H1 (cell line): ENCODE measurements around the gene CREB3L1. TPM values are rescaled to one million over a fixed set of nuclear protein-coding genes. Genes with fewer than 3 reads are reported as not detected.

ENCODE experiments used
- CTCF ChIA-PET: fragments of 300-600 bp; sonication (Branson Sonifier 250); formaldehyde crosslinking; loops from one replicate; lab custom pipeline; 2021; ENCODE audit not compliant: partially characterized antibody; lab: Charles Lee
- POLR2A ChIA-PET: fragments of 300-600 bp; sonication (Branson Sonifier 250); formaldehyde crosslinking; loops from one replicate; lab custom pipeline; 2021; ENCODE audit warnings: inconsistent platforms; ENCODE audit not compliant: partially characterized antibody; lab: Charles Lee
- DNase-seq, 2 experiments: peaks; one replicate each; pipeline versions ENCODE4 v3.0.0 to v3.0.0-alpha.2; 2010 to 2022; ENCODE audit warnings: low spot score in 2 of 2, low read depth in 1 of 2, mixed read lengths in 1 of 2
- FAIRE-seq: peaks from 2 replicates; lab custom pipeline; 2011; peaks lifted over from hg19 to GRCh38; lab: Jason Lieb, UNC
- H2AFZ ChIP-seq: 2 replicates; pipeline ENCODE4 v1.8.1; 2012; ENCODE audit warnings: low read length, inconsistent platforms
- H2AK5ac ChIP-seq: 2 replicates; pipeline ENCODE4 v1.6.1; 2013; ENCODE audit warnings: low read depth, low read length
- H2BK120ac ChIP-seq: replicated peaks from 2 replicates; pipeline ENCODE3; 2013; ENCODE audit warnings: low read depth, low read length, inconsistent platforms
- H2BK12ac ChIP-seq: 2 replicates; pipeline ENCODE4 v1.6.1; 2013; ENCODE audit warnings: low read depth, low read length
- H2BK15ac ChIP-seq: 2 replicates; pipeline ENCODE4 v1.6.1; 2013; ENCODE audit warnings: low read length
- H2BK20ac ChIP-seq: 2 replicates; pipeline ENCODE4 v1.6.1; 2013; ENCODE audit warnings: low read length
- H2BK5ac ChIP-seq: 2 replicates; pipeline ENCODE4 v1.6.1; 2013; ENCODE audit warnings: low read depth, low read length
- H3K14ac ChIP-seq: 2 replicates; pipeline ENCODE4 v1.6.1; 2013; ENCODE audit warnings: inconsistent platforms; ENCODE audit not compliant: insufficient read length
- H3K18ac ChIP-seq: 2 replicates; pipeline ENCODE4 v1.6.1; 2013; ENCODE audit warnings: low read length; ENCODE audit errors: extremely low read depth
- H3K23ac ChIP-seq: 2 replicates; pipeline ENCODE4 v1.6.1; 2013; ENCODE audit warnings: inconsistent platforms; ENCODE audit not compliant: insufficient read length
- H3K23me2 ChIP-seq: 2 replicates; pipeline ENCODE4 v1.6.1; 2013; ENCODE audit warnings: low read depth, low read length
- H3K27ac ChIP-seq: 2 replicates; pipeline ENCODE4 v1.6.1; 2011; ENCODE audit warnings: low read depth, low read length, inconsistent platforms
- H3K27me3 ChIP-seq, 4 experiments: replicated peaks in 1 of 4; 1 replicate in 1 of 4; 2 replicates in 3 of 4; pipeline versions ENCODE4 v1.6.1 to v1.8.1; 2011 to 2013; ENCODE audit warnings: low read length in 3 of 4, mild to moderate bottlenecking in 3 of 4, inconsistent platforms in 2 of 4, mixed read lengths in 2 of 4, moderate library complexity in 1 of 4; ENCODE audit not compliant: control insufficient read depth in 3 of 4, insufficient read depth in 3 of 4; ENCODE audit errors: extremely low read depth in 1 of 4
- H3K36me3 ChIP-seq, 4 experiments: 2 replicates each; pipeline versions ENCODE4 v1.6.1 to v1.8.1; 2011 to 2013; ENCODE audit warnings: mild to moderate bottlenecking in 4 of 4, low read length in 3 of 4, moderate library complexity in 2 of 4, control low read depth in 1 of 4, inconsistent platforms in 1 of 4; ENCODE audit not compliant: insufficient read depth in 4 of 4, control insufficient read depth in 2 of 4
- H3K4ac ChIP-seq: replicated peaks from 2 replicates; pipeline ENCODE3; 2013; ENCODE audit warnings: low read length, low read depth, mixed read lengths, inconsistent platforms; ENCODE audit not compliant: insufficient read length
- H3K4me1 ChIP-seq, 4 experiments: replicated peaks in 1 of 4; 1 replicate in 1 of 4; 2 replicates in 3 of 4; pipeline versions ENCODE4 v1.6.1 to v1.8.1; 2011 to 2013; ENCODE audit warnings: low read length in 3 of 4, inconsistent platforms in 2 of 4, mixed read lengths in 1 of 4; ENCODE audit not compliant: insufficient read depth in 4 of 4, control insufficient read depth in 3 of 4
- H3K4me2 ChIP-seq, 2 experiments: 2 replicates each; pipeline versions ENCODE4 v1.6.1 to v1.8.1; 2011 to 2013; ENCODE audit warnings: low read depth in 2 of 2, low read length in 2 of 2, control low read depth in 1 of 2, inconsistent platforms in 1 of 2, mild to moderate bottlenecking in 1 of 2; ENCODE audit not compliant: insufficient read depth in 1 of 2
- H3K4me3 ChIP-seq, 4 experiments: fragments of 200-600, 300-600 bp in 1 of 4; sonication (generic), shearing (Covaris generic), sonication (Bioruptor Twin) in 1 of 4; 2 replicates each; pipeline versions ENCODE4 v1.5.1 to v1.8.1; 2011 to 2016; ENCODE audit warnings: low read length in 4 of 4, low read depth in 3 of 4, control low read depth in 2 of 4, inconsistent platforms in 2 of 4, mild to moderate bottlenecking in 2 of 4, mixed read lengths in 1 of 4, moderate library complexity in 1 of 4; ENCODE audit not compliant: insufficient read depth in 2 of 4; ENCODE audit errors: extremely low read depth in 1 of 4
- H3K56ac ChIP-seq: replicated peaks from 2 replicates; pipeline ENCODE3; 2013; ENCODE audit warnings: low read depth, mild to moderate bottlenecking, mixed read lengths, low read length, inconsistent platforms; ENCODE audit not compliant: insufficient read length
- H3K79me1 ChIP-seq: 2 replicates; pipeline ENCODE4 v1.6.1; 2013; ENCODE audit warnings: low read depth, low read length, control low read depth
- H3K79me2 ChIP-seq, 2 experiments: 2 replicates each; pipeline versions ENCODE4 v1.6.1 to v1.8.1; 2012 to 2013; ENCODE audit warnings: low read length in 2 of 2, mild to moderate bottlenecking in 2 of 2, inconsistent platforms in 1 of 2; ENCODE audit not compliant: insufficient read depth in 2 of 2, control insufficient read depth in 1 of 2
- H3K9ac ChIP-seq, 4 experiments: replicated peaks in 1 of 4; 1 replicate in 1 of 4; 2 replicates in 3 of 4; pipeline versions ENCODE4 v1.6.1 to v1.8.1; 2011 to 2013; ENCODE audit warnings: low read depth in 3 of 4, low read length in 3 of 4, control low read depth in 2 of 4, mild to moderate bottlenecking in 2 of 4, moderate library complexity in 2 of 4, inconsistent platforms in 1 of 4; ENCODE audit errors: extremely low read depth in 1 of 4
- H3K9me3 ChIP-seq, 2 experiments: 2 replicates each; pipeline versions ENCODE4 v1.6.1 to v1.8.1; 2012 to 2013; ENCODE audit warnings: mild to moderate bottlenecking in 2 of 2, moderate library complexity in 2 of 2, control low read depth in 1 of 2, inconsistent platforms in 1 of 2, low read depth in 1 of 2, low read length in 1 of 2, mixed read lengths in 1 of 2; ENCODE audit not compliant: insufficient read depth in 2 of 2
- H4K20me1 ChIP-seq, 2 experiments: replicated peaks in 1 of 2; 2 replicates each; pipeline versions ENCODE3 to v1.8.1; 2011 to 2013; ENCODE audit warnings: inconsistent platforms in 2 of 2, low read length in 2 of 2, mild to moderate bottlenecking in 1 of 2; ENCODE audit not compliant: insufficient read depth in 2 of 2, control insufficient read depth in 1 of 2
- H4K5ac ChIP-seq: 2 replicates; pipeline ENCODE4 v1.6.1; 2013; ENCODE audit warnings: low read length, low read depth, mixed read lengths, inconsistent platforms; ENCODE audit not compliant: insufficient read length
- H4K8ac ChIP-seq: 2 replicates; pipeline ENCODE4 v1.8.0; 2013; ENCODE audit warnings: mild to moderate bottlenecking, moderate library complexity, low read length, inconsistent platforms; ENCODE audit not compliant: insufficient read depth; ENCODE audit errors: extremely low read depth
- H4K91ac ChIP-seq: replicated peaks from 2 replicates; pipeline ENCODE3; 2013; ENCODE audit warnings: low read length, mixed read lengths, inconsistent platforms; ENCODE audit not compliant: insufficient read length
- ATF3 ChIP-seq: IDR thresholded peaks from 2 replicates; pipeline ENCODE4 v1.6.1; 2011; ENCODE audit warnings: low read depth, mild to moderate bottlenecking, low read length; ENCODE audit not compliant: insufficient read depth
- BCL11A ChIP-seq, 2 experiments: IDR thresholded peaks; one replicate each; pipeline ENCODE4 v1.6.1; 2011; ENCODE audit warnings: low read depth in 2 of 2, low read length in 2 of 2, mild to moderate bottlenecking in 2 of 2
- CHD2 ChIP-seq: IDR thresholded peaks from 2 replicates; pipeline ENCODE4 v1.6.1; 2012; ENCODE audit warnings: low read length, improper control_type of control experiment
- CTBP2 ChIP-seq: IDR thresholded peaks from 2 replicates; pipeline ENCODE4 v1.7.0; 2011; ENCODE audit warnings: borderline replicate concordance, mild to moderate bottlenecking, moderate library complexity, mixed read lengths, low read length; ENCODE audit not compliant: insufficient read depth, insufficient read length
- JUND ChIP-seq: IDR thresholded peaks from 2 replicates; pipeline ENCODE4 v1.6.1; 2011; ENCODE audit warnings: mild to moderate bottlenecking, improper control_type of control experiment, low read length
- POU5F1 ChIP-seq: IDR thresholded peaks from 2 replicates; pipeline ENCODE4 v1.6.1; 2011; ENCODE audit warnings: low read depth, mild to moderate bottlenecking, low read length, moderate library complexity
- RFX5 ChIP-seq: IDR thresholded peaks from 2 replicates; pipeline ENCODE4 v1.6.1; 2011; ENCODE audit warnings: low read depth, low read length, improper control_type of control experiment, borderline replicate concordance
- RNF2 ChIP-seq: fragments of 200-900, 300-1000 bp; sonication (generic); IDR thresholded peaks from 2 replicates; pipeline ENCODE4 v1.7.1; 2016; ENCODE audit warnings: borderline replicate concordance, low read depth, mild to moderate bottlenecking, antibody characterized with exemption, low read length; ENCODE audit not compliant: poor library complexity, severe bottlenecking; ENCODE audit errors: missing control alignments
- SIN3A ChIP-seq, 2 experiments: IDR thresholded peaks in 1 of 2; conservative IDR thresholded peaks in 1 of 2; 2 replicates each; pipeline ENCODE4 v1.6.1; 2011 to 2012; ENCODE audit warnings: low read length in 2 of 2, improper control_type of control experiment in 1 of 2, low read depth in 1 of 2, mild to moderate bottlenecking in 1 of 2
- SUZ12 ChIP-seq: fragments of 200-600 bp; sonication (generic); IDR thresholded peaks from 2 replicates; pipeline ENCODE4 v1.6.1; 2012; ENCODE audit warnings: mild to moderate bottlenecking, inconsistent platforms, low read length, moderate library complexity, mixed read lengths
- USF2 ChIP-seq: IDR thresholded peaks from 2 replicates; pipeline ENCODE4 v1.6.1; 2011; ENCODE audit warnings: low read length, improper control_type of control experiment
- WGBS, 2 experiments: shearing (Covaris generic) in 1 of 2; methylation state at CpG; one replicate each; pipeline versions ENCODE4 v1.1.6 to v1.1.7; 2013 to 2015; ENCODE audit warnings: low lambda C conversion rate in 2 of 2, mixed read lengths in 2 of 2, inconsistent platforms in 1 of 2, low coverage in 1 of 2, missing lambda C conversion rate in 1 of 2; ENCODE audit not compliant: insufficient replicate concordance in 2 of 2, insufficient coverage in 1 of 2, insufficient read length in 1 of 2; ENCODE audit errors: extremely low coverage in 1 of 2, missing lambda C conversion rate in 1 of 2; 5-methylcytosine and 5-hydroxymethylcytosine counted together
- polyA plus RNA-seq, 7 experiments: library from polyadenylated mRNA; depleted of rRNA in 3 of 7; stranded (reverse) in 5 of 7; unstranded in 2 of 7; fragments of >200 nt in 5 of 7; fragments of 200-250 nt in 2 of 7; gene quantifications; 1 replicate in 5 of 7; 2 replicates in 1 of 7; 4 replicates in 1 of 7; pipeline versions ENCODE4 v1.2.1 to v1.2.3, GENCODE V29; 2011 to 2013; ENCODE audit warnings: missing spikeins in 2 of 7, mixed read lengths in 2 of 7
- total RNA-seq: library from RNA; stranded (reverse); fragmentation: NEBNext Ultra II Directional; extraction: Animal tissue kit (Norgen Biotek cat#: 25700); gene quantifications from 2 replicates; pipeline ENCODE4 v1.2.1, GENCODE V29; 2021

The CREB3L1 gene
- total and polyA plus RNA-seq, 2 of the 8 experiments (the other 6 are each of a cell fraction or from before 2014, with no cell fraction given) = 4.1 to 12.7 TPM

GRCh38 chr11:46351606-46352005 lies 74.1 kb downstream of the CREB3L1 start:
- Histone ChIP-seq H3K18ac (no peak overlapping the region), H3K36me3 (no peaks in the 10 kb centered on the region), H2AFZ (no peak overlapping the region), H3K23me2 (peaks cover 10% of the 10 kb centered on the region), H3K4ac (no peak overlapping the region), H3K23ac (no peak overlapping the region), H2BK12ac (no peak overlapping the region), H3K14ac (no peak overlapping the region), H4K91ac (no peak overlapping the region), H2BK120ac (no peak overlapping the region), H4K5ac (no peak overlapping the region), H3K27me3 (no peaks in the 10 kb centered on the region), H3K79me2 (peaks cover 0 to 76% of the 10 kb centered on the region in 2 experiments; a peak in 3 of 4 replicates), H4K20me1 (peaks cover 15 to 38% of the 10 kb centered on the region in 2 experiments), H3K4me2 (peak overlapping the region in 1 of 2 experiments; percentile 9; a peak in 1 of 4 replicates), H2BK5ac (no peak overlapping the region; the same call in 1 of the 2 replicates), H2BK15ac (no peak overlapping the region), H3K4me3 (no peak overlapping the region), H3K79me1 (peaks cover 28% of the 10 kb centered on the region), H3K9ac (no peak overlapping the region), H2BK20ac (no peak overlapping the region), H3K27ac (no peak overlapping the region), H3K56ac (no peak overlapping the region), H3K4me1 (peaks cover 10 to 39% (median 30%) of the 10 kb centered on the region in 4 experiments), H3K9me3 (no peaks in the 10 kb centered on the region), H4K8ac (no peak overlapping the region; the same call in 1 of the 2 replicates), H2AK5ac (no peak overlapping the region)
- WGBS, 2 experiments = 79% methylated on average over 5 of the region's 5 CpGs; no CpG with 5 or more reads in 1 of the 2 experiments
- ChIA-PET POLR2A (interaction anchor here (0.9 to 8.1 kb wide), 14 partner anchors 9 to 242 kb away, joined by 3 to 69 read pairs (median 4); partner anchors contain the start of genes AMBRA1 and MDK), CTCF (interaction anchor here (0.5 to 44.5 kb wide), 31 partner anchors 8 to 470 kb away, joined by 3 to 1004 read pairs (median 4); partner anchors contain the start of genes DGKZ and MDK)
- DNase-seq (no peak), FAIRE-seq (no peak)
- TF ChIP-seq SIN3A (conservative IDR thresholded peaks at IDR 0.05 in 1 of 2, IDR thresholded peaks at IDR 0.05 in 1 of 2; ENCODE audit: low read depth in 1 of 2, low read length in 2 of 2) (no peak), CHD2 (no peak), CTBP2 (no peak), JUND (no peak), USF2 (no peak), SUZ12 (no peak), ATF3 (no peak), BCL11A (IDR thresholded peaks at IDR 0.05; ENCODE audit: low read depth in 2 of 2, low read length in 2 of 2) (no peak), RFX5 (no peak), RNF2 (no peak), POU5F1 (no peak)
